PC-9 (cell line): ENCODE results near the gene TMC2.

Source experiments
- EZH2 ChIP-seq: fragments of 200-600 bp; sonication (generic); IDR thresholded peaks from 2 replicates; pipeline ENCODE4 v1.8.0; 2017; ENCODE audit warnings: antibody characterized with exemption, low read depth
- TF ChIP-seq, protein P1 (sequence below): fragments of 200-600 bp; sonication (generic); conservative IDR thresholded peaks from 2 replicates; pipeline ENCODE4 v1.6.1; 2017; ENCODE audit warnings: mixed run types, antibody characterized with exemption, mild to moderate bottlenecking, moderate library complexity

DNA sequence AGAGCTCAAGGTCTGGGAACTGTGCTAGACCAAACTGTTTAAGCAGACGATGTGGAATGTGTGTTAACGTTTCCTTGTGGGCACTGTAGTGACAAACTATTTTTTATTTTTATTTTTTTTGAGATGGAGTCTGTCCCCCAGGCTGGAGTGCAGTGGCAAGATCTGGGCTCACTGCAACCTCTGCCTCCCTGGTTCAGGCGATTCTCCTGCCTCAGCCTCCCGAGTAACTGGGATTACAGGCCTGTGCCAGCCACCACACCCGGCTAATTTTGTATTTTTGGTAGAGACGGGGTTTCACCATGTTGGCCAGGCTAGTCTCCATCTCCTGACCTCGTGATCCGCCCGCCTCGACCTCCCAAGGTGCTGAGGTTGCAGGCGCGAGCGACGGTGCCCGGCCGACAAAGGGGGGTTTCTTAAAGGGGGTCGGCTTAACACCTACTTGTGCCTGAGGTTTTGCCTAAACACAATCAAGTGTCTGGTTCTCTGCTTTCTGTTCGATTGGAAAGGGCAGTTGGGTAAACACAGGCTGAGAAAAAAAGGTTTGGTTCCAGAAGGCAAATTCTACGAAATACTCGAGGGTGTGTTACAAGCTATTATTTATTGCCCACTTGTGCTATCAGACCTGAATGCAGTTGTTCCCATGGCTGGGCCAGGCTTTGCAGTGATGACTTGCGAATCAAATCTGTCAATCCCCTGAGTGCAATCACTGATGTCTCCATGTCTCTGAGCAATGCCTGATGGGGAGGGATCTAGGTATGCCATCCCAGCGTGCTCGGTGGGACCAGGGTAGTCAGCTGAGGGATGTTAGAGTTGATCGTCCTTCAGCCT lies 117.4 kb downstream of the TMC2 start:
- TF ChIP-seq, protein P1, sequence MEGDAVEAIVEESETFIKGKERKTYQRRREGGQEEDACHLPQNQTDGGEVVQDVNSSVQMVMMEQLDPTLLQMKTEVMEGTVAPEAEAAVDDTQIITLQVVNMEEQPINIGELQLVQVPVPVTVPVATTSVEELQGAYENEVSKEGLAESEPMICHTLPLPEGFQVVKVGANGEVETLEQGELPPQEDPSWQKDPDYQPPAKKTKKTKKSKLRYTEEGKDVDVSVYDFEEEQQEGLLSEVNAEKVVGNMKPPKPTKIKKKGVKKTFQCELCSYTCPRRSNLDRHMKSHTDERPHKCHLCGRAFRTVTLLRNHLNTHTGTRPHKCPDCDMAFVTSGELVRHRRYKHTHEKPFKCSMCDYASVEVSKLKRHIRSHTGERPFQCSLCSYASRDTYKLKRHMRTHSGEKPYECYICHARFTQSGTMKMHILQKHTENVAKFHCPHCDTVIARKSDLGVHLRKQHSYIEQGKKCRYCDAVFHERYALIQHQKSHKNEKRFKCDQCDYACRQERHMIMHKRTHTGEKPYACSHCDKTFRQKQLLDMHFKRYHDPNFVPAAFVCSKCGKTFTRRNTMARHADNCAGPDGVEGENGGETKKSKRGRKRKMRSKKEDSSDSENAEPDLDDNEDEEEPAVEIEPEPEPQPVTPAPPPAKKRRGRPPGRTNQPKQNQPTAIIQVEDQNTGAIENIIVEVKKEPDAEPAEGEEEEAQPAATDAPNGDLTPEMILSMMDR: no peak
- no peak for TF ChIP-seq EZH2
